Thyroid gland (tissue), 4 donors: ENCODE measurements around the gene IL21R. TPM values are rescaled to one million over a fixed set of nuclear protein-coding genes. Genes with fewer than 3 reads are reported as not detected.
A peak's percentile ranks its signal among the peaks of the same experiment; 100 is the strongest.

Experiments used
- DNase-seq, 2 donors: peaks; one replicate each; pipeline ENCODE4 v3.0.0-alpha.2; 2019
- H3K27ac ChIP-seq, 3 donors: fragments of 200-600 bp; sonication (generic); 1 replicate in 2 of 3; 2 replicates in 1 of 3; pipeline ENCODE4 v1.5.1; 2016 to 2019; ENCODE audit warnings: mild to moderate bottlenecking in 1 of 3, moderate library complexity in 1 of 3
- H3K27me3 ChIP-seq: fragments of 200-600 bp; sonication (generic); one replicate; pipeline ENCODE4 v1.5.1; 2019
- H3K36me3 ChIP-seq, 2 donors: fragments of 200-600 bp; sonication (generic); one replicate each; pipeline ENCODE4 v1.5.1; 2016 to 2019
- H3K4me1 ChIP-seq, 2 donors: fragments of 200-600 bp; sonication (generic); one replicate each; pipeline ENCODE4 v1.5.1; 2017 to 2019
- H3K4me3 ChIP-seq, 3 donors: fragments of 200-600 bp; sonication (generic); replicated peaks in 1 of 3; 1 replicate in 2 of 3; 2 replicates in 1 of 3; pipeline ENCODE4 v1.5.1; 2016; ENCODE audit warnings: mild to moderate bottlenecking in 1 of 3
- H3K9me3 ChIP-seq: fragments of 200-600 bp; sonication (generic); one replicate; pipeline ENCODE4 v1.5.1; 2017
- CTCF ChIP-seq, 6 experiments: fragments of 200-600 bp in 3 of 6; fragments of 450-650 bp in 3 of 6; sonication (generic) in 3 of 6; IDR thresholded peaks; one replicate each; pipeline ENCODE4 v1.5.1; 2016 to 2019; ENCODE audit warnings: antibody characterized with exemption in 6 of 6, mild to moderate bottlenecking in 2 of 6, inconsistent platforms in 1 of 6, moderate library complexity in 1 of 6
- POLR2A ChIP-seq, 2 donors: fragments of 450-650 bp; IDR thresholded peaks; one replicate each; pipeline ENCODE4 v1.6.1; 2017; ENCODE audit warnings: antibody characterized with exemption in 2 of 2, mild to moderate bottlenecking in 2 of 2, moderate library complexity in 1 of 2
- WGBS, 2 donors: methylation state at CpG; one replicate each; pipeline ENCODE4 v1.1.5; 2017; 5-methylcytosine and 5-hydroxymethylcytosine counted together
- intact Hi-C: fragments of 100-400 bp; cut with DNase I; formaldehyde crosslinking; loops from one replicate; pipeline ENCODE4 v1.15.1; 2023
- total RNA-seq, 4 donors: library from RNA; depleted of rRNA; stranded (reverse); fragments of >200 nt; gene quantifications; one replicate each; pipeline ENCODE4 v1.2.3, GENCODE V29; 2016

Gene IL21R
- total RNA-seq, 4 donors from 2014 or later, result 0.11 to 0.88 (median 0.32) TPM

- 90 to 92% methylated on average over 8 of the region's 8 CpGs for WGBS, 2 donors
- H3K27ac ChIP-seq, result no peak overlapping the region
- intact Hi-C loops, result no loop called here
- H3K36me3 ChIP-seq, result peaks cover 90 to 95% of the 10 kb centered on the region in 2 donors
- H3K9me3 ChIP-seq, result no peaks in the 10 kb centered on the region
- H3K27me3 ChIP-seq, result no peaks in the 10 kb centered on the region
- TF ChIP-seq CTCF (IDR thresholded peaks at IDR 0.05) (no peak), POLR2A (IDR thresholded peaks at IDR 0.05) (no peak)
- H3K4me1 ChIP-seq, result peaks cover 12% of the 10 kb centered on the region in 2 donors
- no peak for DNase-seq
- H3K4me3 ChIP-seq, result no peak overlapping the region
These were observed 84.4 kb downstream of the IL21R start for GRCh38 chr16:27486344-27486743.

- 94 to 97% methylated on average over 3 of the region's 3 CpGs for WGBS, 2 donors
- H3K4me1 ChIP-seq, result peaks cover 12% of the 10 kb centered on the region in 2 donors
- DNase-seq, result no peak
- no peak overlapping the region for H3K27ac ChIP-seq
- H3K9me3 ChIP-seq, result no peaks in the 10 kb centered on the region
- peaks cover 90 to 94% of the 10 kb centered on the region in 2 donors for H3K36me3 ChIP-seq
- intact Hi-C loops, result no loop called here
- H3K4me3 ChIP-seq, result no peak overlapping the region
- TF ChIP-seq POLR2A (IDR thresholded peaks at IDR 0.05) (no peak), CTCF (IDR thresholded peaks at IDR 0.05) (no peak)
- no peaks in the 10 kb centered on the region for H3K27me3 ChIP-seq
These were observed 84.8 kb downstream of the IL21R start for GRCh38 chr16:27486760-27487159.

DNA sequence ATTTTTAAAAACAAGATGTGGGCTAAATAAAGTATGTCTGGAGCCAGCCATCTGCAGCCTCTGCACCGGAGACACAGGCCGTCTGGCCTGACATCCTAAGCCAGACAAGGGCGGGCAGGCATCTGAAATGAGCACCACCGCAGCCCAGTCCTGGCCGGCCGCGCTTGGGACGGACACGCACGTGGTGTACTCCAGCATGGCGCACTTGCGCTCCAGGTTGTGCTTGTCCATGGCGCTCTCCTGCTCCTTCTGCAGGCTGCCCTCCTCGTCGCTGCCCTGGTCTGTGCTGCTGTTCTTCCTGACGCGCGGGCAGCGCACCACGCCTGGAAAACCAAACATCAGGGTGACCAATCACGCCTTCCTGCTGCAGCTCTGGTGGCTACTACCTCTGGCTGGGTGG, 87.4 kb downstream of the IL21R start:
- H3K4me3 ChIP-seq, result no peak overlapping the region
- DNase-seq, result no peak
- H3K36me3 ChIP-seq, result peaks cover 84 to 94% of the 10 kb centered on the region in 2 donors
- H3K4me1 ChIP-seq, result no peaks in the 10 kb centered on the region
- H3K9me3 ChIP-seq, result no peaks in the 10 kb centered on the region
- intact Hi-C loops, result no loop called here
- no peak overlapping the region for H3K27ac ChIP-seq
- TF ChIP-seq POLR2A (IDR thresholded peaks at IDR 0.05) (no peak), CTCF (IDR thresholded peaks at IDR 0.05) (no peak)
- no peaks in the 10 kb centered on the region for H3K27me3 ChIP-seq
- 96% methylated on average over 18 to 21 of the region's 21 CpGs for WGBS, 2 donors

- H3K36me3 ChIP-seq, result peaks cover 84 to 94% of the 10 kb centered on the region in 2 donors
- WGBS, 2 donors, result 91 to 95% methylated on average over 7 of the region's 7 CpGs
- H3K27me3 ChIP-seq, result no peaks in the 10 kb centered on the region
- DNase-seq, result no peak
- intact Hi-C loops, result no loop called here
- no peaks in the 10 kb centered on the region for H3K9me3 ChIP-seq
- no peak overlapping the region for H3K27ac ChIP-seq
- no peak overlapping the region for H3K4me3 ChIP-seq
- no peak for TF ChIP-seq POLR2A (IDR thresholded peaks at IDR 0.05)
- no peak for TF ChIP-seq CTCF (IDR thresholded peaks at IDR 0.05)
- no peaks in the 10 kb centered on the region for H3K4me1 ChIP-seq
These were observed 87.9 kb downstream of the IL21R start for GRCh38 chr16:27489906-27490305.

DNA sequence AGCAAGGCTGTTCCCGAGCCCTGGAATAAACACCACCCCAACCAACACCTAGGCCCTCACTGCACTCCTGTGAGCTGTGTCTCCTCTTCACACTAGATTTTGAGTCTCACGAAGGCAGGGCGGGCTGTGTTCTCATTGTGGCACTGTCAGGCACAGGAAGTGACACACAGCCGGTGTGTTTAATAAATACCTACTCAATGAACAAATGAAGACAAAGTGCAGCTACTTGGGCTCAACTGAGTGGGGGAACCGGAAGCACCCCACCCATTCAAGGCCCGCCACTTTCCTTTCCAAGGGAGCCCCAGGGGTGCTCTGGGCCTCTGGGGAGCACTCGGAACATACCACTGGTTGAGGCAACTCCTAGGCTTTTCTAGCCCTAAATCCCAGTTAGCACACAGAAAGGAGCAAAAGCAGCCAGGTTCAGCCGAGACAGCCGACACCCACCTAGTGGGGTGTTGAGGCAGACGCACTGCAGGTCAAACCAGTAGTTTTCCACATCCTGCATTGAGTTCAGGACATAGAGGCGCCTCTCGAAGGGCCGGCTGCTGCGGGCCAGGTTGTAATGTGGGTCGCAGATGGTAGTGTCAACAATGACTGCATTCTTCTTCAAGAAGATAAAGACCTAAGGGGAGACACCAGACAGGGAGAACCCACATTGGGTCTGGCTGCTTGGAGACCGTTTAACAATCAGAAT, 90.1 kb downstream of the IL21R start:
- WGBS, 2 donors, result 93% methylated on average over 11 to 16 of the region's 16 CpGs
- intact Hi-C loops, result no loop called here
- Histone ChIP-seq H3K27ac (peak overlapping the region in 1 of 3 donors; percentile 37), H3K4me3 (no peak overlapping the region), H3K27me3 (no peaks in the 10 kb centered on the region), H3K9me3 (no peaks in the 10 kb centered on the region), H3K36me3 (peaks cover 83 to 87% of the 10 kb centered on the region in 2 donors), H3K4me1 (no peaks in the 10 kb centered on the region)
- TF ChIP-seq POLR2A (IDR thresholded peaks at IDR 0.05) (no peak), CTCF (IDR thresholded peaks at IDR 0.05) (no peak)
- DNase-seq, result no peak
